ENCODE data around the gene BHLHE40. TPM values are rescaled to one million over a fixed set of nuclear protein-coding genes. Genes with fewer than 3 reads are reported as not detected.

The BHLHE40 gene
- total RNA-seq, 1 experiment from 2014 or later: 81.6 TPM

DNA sequence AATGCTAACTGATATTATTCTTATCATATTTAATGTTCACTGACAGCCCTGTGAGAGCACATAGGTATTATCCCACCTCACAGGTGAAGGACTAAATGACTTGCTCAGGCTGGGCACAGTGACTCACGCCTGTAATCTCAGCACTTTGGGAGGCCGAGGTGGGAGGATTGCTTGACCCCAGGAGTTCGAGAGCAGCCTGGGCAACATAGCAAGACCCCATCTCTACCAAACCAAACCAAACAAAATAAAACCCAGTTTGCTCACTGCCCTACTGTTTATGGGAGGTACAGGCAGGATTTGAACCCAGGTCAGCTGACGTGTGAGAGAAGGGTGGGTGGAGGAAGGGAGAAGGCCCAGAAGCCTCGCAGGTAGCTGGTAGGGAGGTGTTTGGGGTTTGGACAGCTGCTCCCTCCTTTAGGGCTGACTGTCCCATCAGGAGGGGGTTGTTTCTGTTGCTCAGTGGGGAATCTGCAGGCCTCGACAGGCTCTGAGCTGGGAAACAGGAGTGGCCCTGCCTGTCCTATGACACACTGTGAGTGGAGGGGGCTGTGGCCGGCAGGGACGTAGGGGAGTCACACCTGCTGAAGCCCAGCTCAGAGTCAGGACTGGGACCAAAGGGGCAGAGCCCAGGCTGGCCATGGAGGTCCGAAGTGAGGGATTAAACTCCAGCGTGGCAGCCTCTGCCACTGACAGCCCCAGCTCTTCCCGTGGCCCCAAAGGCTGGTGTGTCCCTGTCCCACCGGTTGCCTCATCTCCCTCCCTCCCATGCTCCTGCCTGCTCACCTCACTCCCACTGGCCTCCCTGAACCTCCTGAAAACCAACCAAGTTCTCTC is 25.3 kb downstream of the BHLHE40 start:
- H3K27ac ChIP-seq (ENCODE audit: low read depth, low read length): no peak overlapping the region
- H3K27me3 ChIP-seq (ENCODE audit: insufficient read depth, low read length): no peaks in the 10 kb centered on the region
- H3K4me3 ChIP-seq (replicated peaks in 1 of 2; ENCODE audit: low read depth in 1 of 2, low read length in 2 of 2): no peak overlapping the region
- BruUV-seq (replicated peaks): no TSS peak
- TF ChIP-seq, protein P1, sequence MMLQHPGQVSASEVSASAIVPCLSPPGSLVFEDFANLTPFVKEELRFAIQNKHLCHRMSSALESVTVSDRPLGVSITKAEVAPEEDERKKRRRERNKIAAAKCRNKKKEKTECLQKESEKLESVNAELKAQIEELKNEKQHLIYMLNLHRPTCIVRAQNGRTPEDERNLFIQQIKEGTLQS (IDR thresholded peaks at IDR 0.05): no peak
- TF ChIP-seq EGR1 (IDR thresholded peaks at IDR 0.05; ENCODE audit: low read depth): no peak
- no peak overlapping the region for H2AFZ ChIP-seq (ENCODE audit: low read depth, low read length, poor library complexity, severe bottlenecking)
- H3K36me3 ChIP-seq (ENCODE audit: control insufficient read depth in 1 of 2, insufficient read depth in 2 of 2, low read length in 2 of 2): no peaks in the 10 kb centered on the region
- intact Hi-C loops (cut with micrococcal nuclease): no loop called here
- H3K4me1 ChIP-seq (ENCODE audit: control insufficient read depth in 1 of 2, insufficient read depth in 2 of 2, low read length in 2 of 2): peaks cover 6 to 41% of the 10 kb centered on the region in 2 experiments; a peak in 3 of 4 replicates
- POLR2A ChIA-PET: interaction anchor here (1.2 kb wide), 1 partner anchor 26 kb away, joined by 4 read pairs; the partner anchor contains the start of gene BHLHE40
- no peak overlapping the region for H3K4me2 ChIP-seq (ENCODE audit: low read length)
- RAD21 ChIA-PET (ENCODE audit: low non-redundant PET in 1 of 2, low total read pairs in 2 of 2, uncharacterized antibody in 2 of 2, unreplicated experiment in 2 of 2): no interaction called here
- ATAC-seq (no peak), DNase-seq (ENCODE audit: low read depth, low spot score) (no peak)
- CTCF ChIA-PET: interaction anchor here (1.5 kb wide), 1 partner anchor 9 kb away, joined by 3 read pairs; no protein-coding TSS in a partner anchor
- H3K9ac ChIP-seq (ENCODE audit: low read length): no peak overlapping the region
- no peaks in the 10 kb centered on the region for H4K20me1 ChIP-seq (ENCODE audit: insufficient read depth)
- H3K9me3 ChIP-seq (ENCODE audit: control insufficient read depth in 1 of 2, insufficient read depth in 1 of 2, low read depth in 1 of 2, low read length in 2 of 2): no peaks in the 10 kb centered on the region
- H3K9me2 ChIP-seq (ENCODE audit: insufficient read depth): no peaks in the 10 kb centered on the region
- H3K79me2 ChIP-seq (ENCODE audit: insufficient read depth, low read length): no peaks in the 10 kb centered on the region

- H3K27ac ChIP-seq (ENCODE audit: low read depth, low read length): no peak overlapping the region
- no peaks in the 10 kb centered on the region for H3K9me3 ChIP-seq (ENCODE audit: control insufficient read depth in 1 of 2, insufficient read depth in 1 of 2, low read depth in 1 of 2, low read length in 2 of 2)
- BruUV-seq (replicated peaks): no TSS peak
- H3K4me1 ChIP-seq (ENCODE audit: control insufficient read depth in 1 of 2, insufficient read depth in 2 of 2, low read length in 2 of 2): peaks cover 0 to 35% of the 10 kb centered on the region in 2 experiments; a peak in 2 of 4 replicates
- H3K9me2 ChIP-seq (ENCODE audit: insufficient read depth): no peaks in the 10 kb centered on the region
- ATAC-seq (no peak), DNase-seq (ENCODE audit: low read depth, low spot score) (no peak)
- no peaks in the 10 kb centered on the region for H3K79me2 ChIP-seq (ENCODE audit: insufficient read depth, low read length)
- ChIA-PET RAD21 (ENCODE audit: low non-redundant PET in 1 of 2, low total read pairs in 2 of 2, uncharacterized antibody in 2 of 2, unreplicated experiment in 2 of 2) (no interaction called here), CTCF (interaction anchor here (1.5 kb wide), 1 partner anchor 10 kb away, joined by 3 read pairs; no protein-coding TSS in a partner anchor), POLR2A (interaction anchor here (1.2 kb wide), 1 partner anchor 27 kb away, joined by 4 read pairs; the partner anchor contains the start of gene BHLHE40)
- H3K36me3 ChIP-seq (ENCODE audit: control insufficient read depth in 1 of 2, insufficient read depth in 2 of 2, low read length in 2 of 2): no peaks in the 10 kb centered on the region
- no peaks in the 10 kb centered on the region for H3K27me3 ChIP-seq (ENCODE audit: insufficient read depth, low read length)
- H3K4me2 ChIP-seq (ENCODE audit: low read length): no peak overlapping the region
- no peaks in the 10 kb centered on the region for H4K20me1 ChIP-seq (ENCODE audit: insufficient read depth)
- intact Hi-C loops (cut with micrococcal nuclease): no loop called here
- no peak overlapping the region for H2AFZ ChIP-seq (ENCODE audit: low read depth, low read length, poor library complexity, severe bottlenecking)
- no peak for TF ChIP-seq EZH2 (IDR thresholded peaks at IDR 0.05)
- TF ChIP-seq, protein P2, sequence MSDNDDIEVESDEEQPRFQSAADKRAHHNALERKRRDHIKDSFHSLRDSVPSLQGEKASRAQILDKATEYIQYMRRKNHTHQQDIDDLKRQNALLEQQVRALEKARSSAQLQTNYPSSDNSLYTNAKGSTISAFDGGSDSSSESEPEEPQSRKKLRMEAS (IDR thresholded peaks at IDR 0.05): no peak
- TF ChIP-seq, protein P1 (IDR thresholded peaks at IDR 0.05): no peak
- no peak overlapping the region for H3K4me3 ChIP-seq (replicated peaks in 1 of 2; ENCODE audit: low read depth in 1 of 2, low read length in 2 of 2)
- H3K9ac ChIP-seq (ENCODE audit: low read length): no peak overlapping the region
These were observed 26.1 kb downstream of the BHLHE40 start for GRCh38 chr3:5005367-5005766.

Data from HCT116 (cell line).